NCI-H524 treated with DMSO at 0.1 percent for 48 hours (cell line): ENCODE results near the gene NT5C3B.
"Not testable (repeated sequence)": the region's sequence is repeated elsewhere in the genome, so short reads cannot be mapped to it uniquely, and the experiment has no call there.

Experiments
- DNase-seq: peaks from one replicate; lab custom pipeline; 2025; lab: John Stamatoyannopoulos, UW

Gene NT5C3B

GRCh38 chr17:41835800-41836549 is at the start of gene NT5C3B:
NT5C3B (minus strand) TSS chr17:41836232; CDS start chr17:41836193, 39 bp downstream.
- no peak for DNase-seq

- no peak for DNase-seq
These were observed 49.7 kb upstream of the NT5C3B start for GRCh38 chr17:41885733-41886132.

- no peak for DNase-seq
These were observed 46.7 kb upstream of the NT5C3B start for GRCh38 chr17:41882756-41883155.

- DNase-seq = no peak
These were observed 44.1 kb upstream of the NT5C3B start for GRCh38 chr17:41880130-41880529.

- DNase-seq = not testable (repeated sequence)
These were observed 38.2 kb upstream of the NT5C3B start for GRCh38 chr17:41874293-41874670.

- no peak for DNase-seq
These were observed 37.7 kb upstream of the NT5C3B start for GRCh38 chr17:41873559-41874292.

DNA sequence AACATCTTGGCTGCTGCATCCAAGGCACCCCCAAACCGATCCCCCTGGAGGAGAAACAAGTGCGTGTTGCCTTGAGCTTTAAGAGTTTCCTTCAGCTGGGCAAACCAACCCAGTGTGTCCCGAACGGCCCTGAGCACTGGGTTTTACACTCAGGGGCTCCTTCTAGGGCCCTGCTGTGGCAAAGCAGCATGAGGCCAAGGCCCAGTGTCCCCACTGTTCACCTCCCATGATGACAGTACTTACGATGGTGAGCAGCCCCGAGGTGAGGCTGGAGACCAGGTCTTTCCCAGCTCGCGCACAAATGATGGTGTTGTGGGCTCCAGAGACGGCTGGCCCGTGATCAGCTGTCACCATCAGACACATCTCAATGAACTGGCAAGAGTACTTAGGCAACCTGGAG is 35.8 kb upstream of the NT5C3B start:
- DNase-seq = no peak

DNA sequence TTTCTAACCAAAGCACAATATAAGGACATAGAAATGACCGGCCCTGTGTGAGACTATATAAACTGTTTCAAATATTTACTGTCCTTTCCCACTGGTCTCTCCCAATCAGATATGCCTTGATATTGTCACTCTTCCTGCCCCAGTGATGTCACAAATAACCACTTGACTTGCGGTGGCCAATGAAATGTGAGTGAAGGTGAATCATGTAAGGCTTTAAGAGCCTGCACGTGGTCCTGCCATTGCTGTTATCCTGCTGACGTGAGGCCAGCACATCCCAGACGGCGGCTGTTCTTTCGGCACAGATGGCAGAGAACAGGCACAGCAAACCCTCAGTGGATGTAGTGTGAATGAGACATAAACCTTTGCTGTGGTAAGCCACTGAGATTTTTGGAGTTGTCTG is 34.6 kb upstream of the NT5C3B start:
- no peak for DNase-seq

- DNase-seq = no peak
These were observed 34.1 kb upstream of the NT5C3B start for GRCh38 chr17:41870097-41870496.

GRCh38 chr17:41869426-41869825 is 33.4 kb upstream of the NT5C3B start:
- no peak for DNase-seq

DNA sequence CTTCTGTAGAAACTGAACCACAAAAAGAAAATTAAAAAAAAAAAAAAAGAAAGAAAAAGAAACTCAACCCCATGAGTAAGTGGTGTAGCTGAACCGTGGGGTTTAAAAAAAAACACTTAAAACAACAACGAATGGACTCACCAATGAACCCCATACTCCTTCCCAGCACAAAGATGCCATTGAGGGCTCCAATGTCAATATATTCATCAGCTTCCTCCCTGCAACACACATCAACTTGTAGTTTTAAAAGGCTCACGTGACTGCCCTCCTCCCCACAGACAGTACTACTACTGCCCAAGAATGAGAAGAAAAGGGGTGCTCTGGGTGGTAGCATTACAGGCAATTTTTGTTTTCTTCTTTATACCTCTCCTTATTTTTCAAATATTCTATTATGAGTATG is 32.5 kb upstream of the NT5C3B start:
- DNase-seq = no peak

- no peak for DNase-seq
These were observed 29.5 kb upstream of the NT5C3B start for GRCh38 chr17:41865596-41865893.

- DNase-seq = peak; percentile 66
These were observed 29.0 kb upstream of the NT5C3B start, which contains the start of gene KLHL11 for GRCh38 chr17:41864836-41865595. KLHL11 (minus strand) TSS chr17:41865423; CDS start chr17:41865370, 53 bp downstream.

DNA sequence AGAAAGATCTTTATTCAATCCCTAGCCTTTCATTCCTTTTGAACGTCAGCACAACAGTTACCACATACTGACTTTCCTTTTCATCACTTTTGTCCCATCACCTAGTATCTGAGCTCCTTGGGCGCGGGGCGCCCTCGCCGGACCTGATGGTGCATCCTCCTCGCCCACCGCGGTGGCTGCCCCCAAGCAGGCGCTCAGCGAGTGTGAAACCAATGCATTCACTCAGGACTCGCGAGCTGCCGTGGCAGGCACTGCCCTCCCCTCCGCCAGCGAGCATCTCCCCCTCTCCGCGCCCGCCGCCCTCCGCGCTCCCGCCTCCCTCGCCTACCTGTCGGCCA is 28.4 kb upstream of the NT5C3B start:
- DNase-seq = no peak

GRCh38 chr17:41863074-41863848 is 27.2 kb upstream of the NT5C3B start:
- DNase-seq = no peak

DNA sequence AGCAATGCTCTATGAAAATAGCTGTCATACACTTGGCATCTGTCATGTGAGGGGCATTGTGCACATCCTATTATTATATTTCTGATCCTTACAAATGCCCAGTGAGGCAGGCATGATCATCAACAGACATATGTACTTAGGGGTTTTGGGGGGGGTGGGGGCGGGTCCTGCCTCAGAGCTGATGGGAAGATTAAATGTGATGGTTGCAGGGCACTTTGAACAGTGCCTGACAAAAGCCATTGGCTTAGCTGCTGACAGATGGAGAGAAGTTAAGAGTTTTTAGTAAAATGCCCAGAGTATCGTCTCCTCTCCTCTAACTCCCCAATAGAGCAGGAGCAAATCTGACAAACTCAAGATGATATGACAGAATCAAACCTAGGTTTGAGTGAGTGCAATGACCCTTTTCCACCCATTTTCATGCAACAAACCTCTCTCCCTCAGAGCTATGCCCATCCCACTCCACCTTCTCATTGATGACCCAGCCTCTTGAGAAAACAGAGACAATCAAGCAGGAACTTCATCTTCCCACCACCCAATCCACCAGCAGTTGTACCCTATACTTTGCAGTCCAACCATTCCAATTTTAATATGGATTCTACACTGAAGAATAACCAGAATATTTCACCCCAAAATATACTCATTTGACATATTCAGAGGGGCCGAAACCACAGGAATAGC is 24.4 kb upstream of the NT5C3B start:
- peak; percentile 89 for DNase-seq

- DNase-seq = not testable (repeated sequence)
These were observed 15.3 kb upstream of the NT5C3B start for GRCh38 chr17:41851382-41851781.

- no peak for DNase-seq
These were observed 13.4 kb upstream of the NT5C3B start for GRCh38 chr17:41849251-41849990.

- no peak for DNase-seq
These were observed 12.8 kb upstream of the NT5C3B start for GRCh38 chr17:41848788-41849187.

- no peak for DNase-seq
These were observed 8.9 kb upstream of the NT5C3B start for GRCh38 chr17:41844971-41845370.

DNA sequence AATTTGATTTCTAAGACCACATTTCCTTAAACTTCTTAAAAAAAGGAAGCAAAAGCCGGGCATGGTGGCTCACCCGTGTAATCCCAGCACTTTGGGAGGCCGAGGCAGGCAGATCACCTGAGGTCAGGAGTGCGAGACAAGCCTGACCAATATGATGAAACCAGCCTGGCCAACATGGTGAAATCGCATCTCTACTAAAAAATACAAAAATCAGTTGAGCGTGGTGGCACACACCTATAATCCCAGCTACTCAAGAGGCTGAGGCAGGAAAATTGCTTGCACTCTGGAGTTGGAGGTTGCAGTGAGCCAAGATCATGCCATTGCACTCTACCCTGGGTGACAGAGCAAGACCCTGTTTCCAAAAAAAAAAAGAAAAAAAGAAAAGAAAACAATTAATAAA is 4.7 kb upstream of the NT5C3B start:
- DNase-seq = not testable (repeated sequence)
